Measurements from ENCODE around the gene LDLRAD3. TPM values are rescaled to one million over a fixed set of nuclear protein-coding genes. Genes with fewer than 3 reads are reported as not detected.

LDLRAD3 gene
- total RNA-seq, 1 experiment from 2014 or later, result 55.7 TPM

GRCh38 chr11:36116161-36116560 lies 172.3 kb downstream of the LDLRAD3 start:
- CTCF ChIA-PET, result interaction anchor here (0.6 to 1.6 kb wide), 4 partner anchors 30 to 294 kb away, joined by 3 to 8 read pairs (median 4); no protein-coding TSS in a partner anchor
- POLR2A ChIA-PET, result interaction anchor here (0.7 kb wide), 1 partner anchor 221 kb away, joined by 3 read pairs; no protein-coding TSS in a partner anchor

GRCh38 chr11:36118084-36118483 lies 174.2 kb downstream of the LDLRAD3 start:
- no TSS peak for BruUV-seq (replicated peaks)

More at GRCh38 chr11:36116161-36116560, 172.3 kb downstream of the LDLRAD3 start:
- H3K36me3 Mint-ChIP-seq (ENCODE audit: insufficient read depth, unreplicated experiment), result peaks cover 81% of the 10 kb centered on the region
- no peaks in the 10 kb centered on the region for H3K4me1 Mint-ChIP-seq (ENCODE audit: insufficient read depth, unreplicated experiment)
- DNase-seq (ENCODE audit: unreplicated experiment), result no peak
- H3K27ac Mint-ChIP-seq (ENCODE audit: low read depth, unreplicated experiment), result no peak overlapping the region
- H3K9me3 Mint-ChIP-seq (ENCODE audit: unreplicated experiment), result peaks cover 11% of the 10 kb centered on the region
- no peak overlapping the region for H3K4me3 Mint-ChIP-seq (ENCODE audit: unreplicated experiment)
- H3K27me3 Mint-ChIP-seq (ENCODE audit: insufficient read depth, unreplicated experiment), result no peaks in the 10 kb centered on the region
- BruUV-seq (replicated peaks), result no TSS peak
- no peak for TF ChIP-seq CTCF (IDR thresholded peaks at IDR 0.05; ENCODE audit: unreplicated experiment)
- intact Hi-C loops (cut with micrococcal nuclease), result no loop called here

GRCh38 chr11:36119300-36119699 lies 175.4 kb downstream of the LDLRAD3 start:
- DNase-seq (ENCODE audit: unreplicated experiment), result no peak
- no peak for TF ChIP-seq CTCF (IDR thresholded peaks at IDR 0.05; ENCODE audit: unreplicated experiment)
- no TSS peak for BruUV-seq (replicated peaks)
- Mint-ChIP-seq H3K4me1 (ENCODE audit: insufficient read depth, unreplicated experiment) (peaks cover 5% of the 10 kb centered on the region), H3K27me3 (ENCODE audit: insufficient read depth, unreplicated experiment) (no peaks in the 10 kb centered on the region), H3K36me3 (ENCODE audit: insufficient read depth, unreplicated experiment) (peaks cover 56% of the 10 kb centered on the region), H3K27ac (ENCODE audit: low read depth, unreplicated experiment) (no peak overlapping the region), H3K4me3 (ENCODE audit: unreplicated experiment) (no peak overlapping the region), H3K9me3 (ENCODE audit: unreplicated experiment) (no peaks in the 10 kb centered on the region)
- intact Hi-C loops (cut with micrococcal nuclease), result no loop called here
- CTCF ChIA-PET, result interaction anchor here (0.9 to 1.1 kb wide), 2 partner anchors 12 to 47 kb away, joined by 3 to 5 read pairs; no protein-coding TSS in a partner anchor
- POLR2A ChIA-PET, result no interaction called here

More at GRCh38 chr11:36118084-36118483, 174.2 kb downstream of the LDLRAD3 start:
- no peak overlapping the region for H3K4me3 Mint-ChIP-seq (ENCODE audit: unreplicated experiment)
- H3K4me1 Mint-ChIP-seq (ENCODE audit: insufficient read depth, unreplicated experiment), result peaks cover 5% of the 10 kb centered on the region
- H3K27me3 Mint-ChIP-seq (ENCODE audit: insufficient read depth, unreplicated experiment), result no peaks in the 10 kb centered on the region
- no peak for DNase-seq (ENCODE audit: unreplicated experiment)
- POLR2A ChIA-PET, result interaction anchor here (0.7 to 1.1 kb wide), 2 partner anchors 10 to 48 kb away, joined by 3 to 4 read pairs; no protein-coding TSS in a partner anchor
- H3K9me3 Mint-ChIP-seq (ENCODE audit: unreplicated experiment), result peaks cover 5% of the 10 kb centered on the region
- H3K36me3 Mint-ChIP-seq (ENCODE audit: insufficient read depth, unreplicated experiment), result peaks cover 62% of the 10 kb centered on the region
- CTCF ChIA-PET, result interaction anchor here (0.7 to 1.2 kb wide), 3 partner anchors 76 to 360 kb away, joined by 3 to 7 read pairs (median 3); no protein-coding TSS in a partner anchor
- intact Hi-C loops (cut with micrococcal nuclease), result no loop called here
- TF ChIP-seq CTCF (IDR thresholded peaks at IDR 0.05; ENCODE audit: unreplicated experiment), result no peak
- H3K27ac Mint-ChIP-seq (ENCODE audit: low read depth, unreplicated experiment), result no peak overlapping the region

GRCh38 chr11:36121054-36121453 lies 177.2 kb downstream of the LDLRAD3 start:
- intact Hi-C loops (cut with micrococcal nuclease), result no loop called here
- ChIA-PET POLR2A (interaction anchor here (0.5 kb wide), 1 partner anchor 254 kb away, joined by 4 read pairs; no protein-coding TSS in a partner anchor), CTCF (interaction anchor here (0.7 kb wide), 1 partner anchor 26 kb away, joined by 4 read pairs; no protein-coding TSS in a partner anchor)
- no peaks in the 10 kb centered on the region for H3K27me3 Mint-ChIP-seq (ENCODE audit: insufficient read depth, unreplicated experiment)
- H3K9me3 Mint-ChIP-seq (ENCODE audit: unreplicated experiment), result no peaks in the 10 kb centered on the region
- no peak overlapping the region for H3K4me3 Mint-ChIP-seq (ENCODE audit: unreplicated experiment)
- peaks cover 5% of the 10 kb centered on the region for H3K4me1 Mint-ChIP-seq (ENCODE audit: insufficient read depth, unreplicated experiment)
- H3K36me3 Mint-ChIP-seq (ENCODE audit: insufficient read depth, unreplicated experiment), result peaks cover 45% of the 10 kb centered on the region
- TF ChIP-seq CTCF (IDR thresholded peaks at IDR 0.05; ENCODE audit: unreplicated experiment), result no peak
- H3K27ac Mint-ChIP-seq (ENCODE audit: low read depth, unreplicated experiment), result no peak overlapping the region
- no peak for DNase-seq (ENCODE audit: unreplicated experiment)
- BruUV-seq (replicated peaks), result no TSS peak
